H1 (cell line): Measurements from ENCODE around the gene FOXP2. TPM values are rescaled to one million over a fixed set of nuclear protein-coding genes. Genes with fewer than 3 reads are reported as not detected.

Experiments used
- CTCF ChIA-PET: fragments of 300-600 bp; sonication (Branson Sonifier 250); formaldehyde crosslinking; loops from one replicate; lab custom pipeline; 2021; ENCODE audit not compliant: partially characterized antibody; lab: Charles Lee
- POLR2A ChIA-PET: fragments of 300-600 bp; sonication (Branson Sonifier 250); formaldehyde crosslinking; loops from one replicate; lab custom pipeline; 2021; ENCODE audit warnings: inconsistent platforms; ENCODE audit not compliant: partially characterized antibody; lab: Charles Lee
- DNase-seq, 2 experiments: peaks; one replicate each; pipeline versions ENCODE4 v3.0.0 to v3.0.0-alpha.2; 2010 to 2022; ENCODE audit warnings: low spot score in 2 of 2, low read depth in 1 of 2, mixed read lengths in 1 of 2
- FAIRE-seq: peaks from 2 replicates; lab custom pipeline; 2011; peaks lifted over from hg19 to GRCh38; lab: Jason Lieb, UNC
- H2AFZ ChIP-seq: 2 replicates; pipeline ENCODE4 v1.8.1; 2012; ENCODE audit warnings: low read length, inconsistent platforms
- H2AK5ac ChIP-seq: 2 replicates; pipeline ENCODE4 v1.6.1; 2013; ENCODE audit warnings: low read depth, low read length
- H2BK120ac ChIP-seq: replicated peaks from 2 replicates; pipeline ENCODE3; 2013; ENCODE audit warnings: low read depth, low read length, inconsistent platforms
- H2BK12ac ChIP-seq: 2 replicates; pipeline ENCODE4 v1.6.1; 2013; ENCODE audit warnings: low read depth, low read length
- H2BK15ac ChIP-seq: 2 replicates; pipeline ENCODE4 v1.6.1; 2013; ENCODE audit warnings: low read length
- H2BK20ac ChIP-seq: 2 replicates; pipeline ENCODE4 v1.6.1; 2013; ENCODE audit warnings: low read length
- H2BK5ac ChIP-seq: 2 replicates; pipeline ENCODE4 v1.6.1; 2013; ENCODE audit warnings: low read depth, low read length
- H3K14ac ChIP-seq: 2 replicates; pipeline ENCODE4 v1.6.1; 2013; ENCODE audit warnings: inconsistent platforms; ENCODE audit not compliant: insufficient read length
- H3K18ac ChIP-seq: 2 replicates; pipeline ENCODE4 v1.6.1; 2013; ENCODE audit warnings: low read length; ENCODE audit errors: extremely low read depth
- H3K23ac ChIP-seq: 2 replicates; pipeline ENCODE4 v1.6.1; 2013; ENCODE audit warnings: inconsistent platforms; ENCODE audit not compliant: insufficient read length
- H3K23me2 ChIP-seq: 2 replicates; pipeline ENCODE4 v1.6.1; 2013; ENCODE audit warnings: low read depth, low read length
- H3K27ac ChIP-seq: 2 replicates; pipeline ENCODE4 v1.6.1; 2011; ENCODE audit warnings: low read depth, low read length, inconsistent platforms
- H3K27me3 ChIP-seq, 4 experiments: replicated peaks in 1 of 4; 1 replicate in 1 of 4; 2 replicates in 3 of 4; pipeline versions ENCODE4 v1.6.1 to v1.8.1; 2011 to 2013; ENCODE audit warnings: low read length in 3 of 4, mild to moderate bottlenecking in 3 of 4, inconsistent platforms in 2 of 4, mixed read lengths in 2 of 4, moderate library complexity in 1 of 4; ENCODE audit not compliant: control insufficient read depth in 3 of 4, insufficient read depth in 3 of 4; ENCODE audit errors: extremely low read depth in 1 of 4
- H3K36me3 ChIP-seq, 4 experiments: 2 replicates each; pipeline versions ENCODE4 v1.6.1 to v1.8.1; 2011 to 2013; ENCODE audit warnings: mild to moderate bottlenecking in 4 of 4, low read length in 3 of 4, moderate library complexity in 2 of 4, control low read depth in 1 of 4, inconsistent platforms in 1 of 4; ENCODE audit not compliant: insufficient read depth in 4 of 4, control insufficient read depth in 2 of 4
- H3K4ac ChIP-seq: replicated peaks from 2 replicates; pipeline ENCODE3; 2013; ENCODE audit warnings: low read length, low read depth, mixed read lengths, inconsistent platforms; ENCODE audit not compliant: insufficient read length
- H3K4me1 ChIP-seq, 4 experiments: replicated peaks in 1 of 4; 1 replicate in 1 of 4; 2 replicates in 3 of 4; pipeline versions ENCODE4 v1.6.1 to v1.8.1; 2011 to 2013; ENCODE audit warnings: low read length in 3 of 4, inconsistent platforms in 2 of 4, mixed read lengths in 1 of 4; ENCODE audit not compliant: insufficient read depth in 4 of 4, control insufficient read depth in 3 of 4
- H3K4me2 ChIP-seq, 2 experiments: 2 replicates each; pipeline versions ENCODE4 v1.6.1 to v1.8.1; 2011 to 2013; ENCODE audit warnings: low read depth in 2 of 2, low read length in 2 of 2, control low read depth in 1 of 2, inconsistent platforms in 1 of 2, mild to moderate bottlenecking in 1 of 2; ENCODE audit not compliant: insufficient read depth in 1 of 2
- H3K4me3 ChIP-seq, 4 experiments: fragments of 200-600, 300-600 bp in 1 of 4; sonication (generic), shearing (Covaris generic), sonication (Bioruptor Twin) in 1 of 4; 2 replicates each; pipeline versions ENCODE4 v1.5.1 to v1.8.1; 2011 to 2016; ENCODE audit warnings: low read length in 4 of 4, low read depth in 3 of 4, control low read depth in 2 of 4, inconsistent platforms in 2 of 4, mild to moderate bottlenecking in 2 of 4, mixed read lengths in 1 of 4, moderate library complexity in 1 of 4; ENCODE audit not compliant: insufficient read depth in 2 of 4; ENCODE audit errors: extremely low read depth in 1 of 4
- H3K56ac ChIP-seq: replicated peaks from 2 replicates; pipeline ENCODE3; 2013; ENCODE audit warnings: low read depth, mild to moderate bottlenecking, mixed read lengths, low read length, inconsistent platforms; ENCODE audit not compliant: insufficient read length
- H3K79me1 ChIP-seq: 2 replicates; pipeline ENCODE4 v1.6.1; 2013; ENCODE audit warnings: low read depth, low read length, control low read depth
- H3K79me2 ChIP-seq, 2 experiments: 2 replicates each; pipeline versions ENCODE4 v1.6.1 to v1.8.1; 2012 to 2013; ENCODE audit warnings: low read length in 2 of 2, mild to moderate bottlenecking in 2 of 2, inconsistent platforms in 1 of 2; ENCODE audit not compliant: insufficient read depth in 2 of 2, control insufficient read depth in 1 of 2
- H3K9ac ChIP-seq, 4 experiments: replicated peaks in 1 of 4; 1 replicate in 1 of 4; 2 replicates in 3 of 4; pipeline versions ENCODE4 v1.6.1 to v1.8.1; 2011 to 2013; ENCODE audit warnings: low read depth in 3 of 4, low read length in 3 of 4, control low read depth in 2 of 4, mild to moderate bottlenecking in 2 of 4, moderate library complexity in 2 of 4, inconsistent platforms in 1 of 4; ENCODE audit errors: extremely low read depth in 1 of 4
- H3K9me3 ChIP-seq, 2 experiments: 2 replicates each; pipeline versions ENCODE4 v1.6.1 to v1.8.1; 2012 to 2013; ENCODE audit warnings: mild to moderate bottlenecking in 2 of 2, moderate library complexity in 2 of 2, control low read depth in 1 of 2, inconsistent platforms in 1 of 2, low read depth in 1 of 2, low read length in 1 of 2, mixed read lengths in 1 of 2; ENCODE audit not compliant: insufficient read depth in 2 of 2
- H4K20me1 ChIP-seq, 2 experiments: replicated peaks in 1 of 2; 2 replicates each; pipeline versions ENCODE3 to v1.8.1; 2011 to 2013; ENCODE audit warnings: inconsistent platforms in 2 of 2, low read length in 2 of 2, mild to moderate bottlenecking in 1 of 2; ENCODE audit not compliant: insufficient read depth in 2 of 2, control insufficient read depth in 1 of 2
- H4K5ac ChIP-seq: 2 replicates; pipeline ENCODE4 v1.6.1; 2013; ENCODE audit warnings: low read length, low read depth, mixed read lengths, inconsistent platforms; ENCODE audit not compliant: insufficient read length
- H4K8ac ChIP-seq: 2 replicates; pipeline ENCODE4 v1.8.0; 2013; ENCODE audit warnings: mild to moderate bottlenecking, moderate library complexity, low read length, inconsistent platforms; ENCODE audit not compliant: insufficient read depth; ENCODE audit errors: extremely low read depth
- H4K91ac ChIP-seq: replicated peaks from 2 replicates; pipeline ENCODE3; 2013; ENCODE audit warnings: low read length, mixed read lengths, inconsistent platforms; ENCODE audit not compliant: insufficient read length
- JUND ChIP-seq: IDR thresholded peaks from 2 replicates; pipeline ENCODE4 v1.6.1; 2011; ENCODE audit warnings: mild to moderate bottlenecking, improper control_type of control experiment, low read length
- PHF8 ChIP-seq: fragments of 200-600 bp; sonication (generic); conservative IDR thresholded peaks from 2 replicates; pipeline ENCODE4 v1.7.1; 2012; ENCODE audit warnings: low read depth, mild to moderate bottlenecking, inconsistent platforms, low read length, moderate library complexity
- WGBS, 2 experiments: shearing (Covaris generic) in 1 of 2; methylation state at CpG; one replicate each; pipeline versions ENCODE4 v1.1.6 to v1.1.7; 2013 to 2015; ENCODE audit warnings: low lambda C conversion rate in 2 of 2, mixed read lengths in 2 of 2, inconsistent platforms in 1 of 2, low coverage in 1 of 2, missing lambda C conversion rate in 1 of 2; ENCODE audit not compliant: insufficient replicate concordance in 2 of 2, insufficient coverage in 1 of 2, insufficient read length in 1 of 2; ENCODE audit errors: extremely low coverage in 1 of 2, missing lambda C conversion rate in 1 of 2; 5-methylcytosine and 5-hydroxymethylcytosine counted together
- polyA plus RNA-seq, 7 experiments: library from polyadenylated mRNA; depleted of rRNA in 3 of 7; stranded (reverse) in 5 of 7; unstranded in 2 of 7; fragments of >200 nt in 5 of 7; fragments of 200-250 nt in 2 of 7; gene quantifications; 1 replicate in 5 of 7; 2 replicates in 1 of 7; 4 replicates in 1 of 7; pipeline versions ENCODE4 v1.2.1 to v1.2.3, GENCODE V29; 2011 to 2013; ENCODE audit warnings: missing spikeins in 2 of 7, mixed read lengths in 2 of 7
- total RNA-seq: library from RNA; stranded (reverse); fragmentation: NEBNext Ultra II Directional; extraction: Animal tissue kit (Norgen Biotek cat#: 25700); gene quantifications from 2 replicates; pipeline ENCODE4 v1.2.1, GENCODE V29; 2021

FOXP2 gene
- total and polyA plus RNA-seq, 2 of the 8 experiments (the other 6 are each of a cell fraction or from before 2014, with no cell fraction given) = 0.09 to 0.43 TPM

DNA sequence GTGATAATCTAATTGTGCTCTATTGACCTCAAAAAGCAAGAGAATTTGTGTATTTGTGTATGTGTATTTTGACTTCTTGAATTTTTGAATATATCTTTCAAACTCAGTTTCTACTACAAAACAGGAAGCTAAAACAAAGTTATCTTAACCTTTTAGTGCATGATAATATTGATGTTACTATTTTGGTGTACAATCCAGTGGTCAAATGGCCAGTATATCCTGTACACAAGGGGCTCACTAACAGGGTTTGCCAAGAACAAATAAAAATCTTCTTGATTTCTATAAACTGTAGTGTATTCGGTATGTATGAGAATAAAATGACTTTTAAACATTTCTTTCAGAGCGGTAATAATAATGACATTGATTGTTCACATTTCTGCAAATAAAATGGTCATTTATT, 69.6 kb downstream of the FOXP2 start:
- CTCF ChIA-PET = no interaction called here
- Histone ChIP-seq H2BK15ac (no peak overlapping the region), H4K91ac (no peak overlapping the region), H3K23ac (no peak overlapping the region), H3K23me2 (no peaks in the 10 kb centered on the region), H3K79me1 (no peaks in the 10 kb centered on the region), H2BK120ac (no peak overlapping the region), H3K9ac (no peak overlapping the region), H2AK5ac (no peak overlapping the region), H3K36me3 (no peaks in the 10 kb centered on the region), H3K27me3 (no peaks in the 10 kb centered on the region), H4K5ac (no peak overlapping the region)
- TF ChIP-seq PHF8 (no peak), JUND (no peak)
- TF ChIP-seq, all 59 proteins: peak for 0
- FAIRE-seq (no peak), DNase-seq (no peak)
- H2AFZ ChIP-seq = no peak overlapping the region
- H3K14ac ChIP-seq = no peak overlapping the region
- no peaks in the 10 kb centered on the region for H4K20me1 ChIP-seq
- no peak overlapping the region for H2BK20ac ChIP-seq
- WGBS, 2 experiments = 81% methylated on average over 2 of the region's 2 CpGs; no CpG with 5 or more reads in 1 of the 2 experiments
- no peak overlapping the region for H3K4me3 ChIP-seq
- no peak overlapping the region for H3K4me2 ChIP-seq
- no peak overlapping the region for H3K4ac ChIP-seq
- no peak overlapping the region for H3K18ac ChIP-seq
- H3K4me1 ChIP-seq = no peaks in the 10 kb centered on the region
- POLR2A ChIA-PET = no interaction called here
- no peaks in the 10 kb centered on the region for H3K79me2 ChIP-seq
- H3K56ac ChIP-seq = no peak overlapping the region
- H2BK12ac ChIP-seq = no peak overlapping the region
- H2BK5ac ChIP-seq = no peak overlapping the region
- no peak overlapping the region for H3K27ac ChIP-seq
- no peak overlapping the region for H4K8ac ChIP-seq
- peaks cover 9 to 17% of the 10 kb centered on the region in 2 experiments for H3K9me3 ChIP-seq
